GM19463 (cell line): ENCODE results near the gene TMEM213.
A peak's percentile ranks its signal among the peaks of the same experiment; 100 is the strongest.

Experiments
- ATAC-seq: cut with Tn5 transposase; IDR thresholded peaks from one replicate; pipeline ENCODE4 v1.9.1; 2021; ENCODE audit warnings: mild to moderate bottlenecking, moderate library complexity; ENCODE audit not compliant: unreplicated experiment

TMEM213 gene

GRCh38 chr7:138837627-138838026 is 39.8 kb downstream of the TMEM213 start:
- ATAC-seq, result no peak

GRCh38 chr7:138838166-138838565 is 40.4 kb downstream of the TMEM213 start:
- ATAC-seq, result no peak

GRCh38 chr7:138842111-138842510 is 44.3 kb downstream of the TMEM213 start:
- no peak for ATAC-seq

- no peak for ATAC-seq
These were observed 46.1 kb downstream of the TMEM213 start for GRCh38 chr7:138843632-138844580.

GRCh38 chr7:138845711-138846110 is 47.9 kb downstream of the TMEM213 start:
- ATAC-seq, result no peak

- no peak for ATAC-seq
These were observed 50.5 kb downstream of the TMEM213 start for GRCh38 chr7:138848056-138848980.

- ATAC-seq, result no peak
These were observed 51.9 kb downstream of the TMEM213 start for GRCh38 chr7:138849701-138850100.

- ATAC-seq, result no peak
These were observed 54.7 kb downstream of the TMEM213 start for GRCh38 chr7:138852469-138852868.

GRCh38 chr7:138853448-138853847 is 55.7 kb downstream of the TMEM213 start:
- ATAC-seq, result no peak

- ATAC-seq, result no peak
These were observed 56.4 kb downstream of the TMEM213 start for GRCh38 chr7:138854115-138854645.

GRCh38 chr7:138857728-138858127 is 59.9 kb downstream of the TMEM213 start:
- no peak for ATAC-seq

- ATAC-seq, result no peak
These were observed 63.3 kb downstream of the TMEM213 start for GRCh38 chr7:138861051-138861450.

- no peak for ATAC-seq
These were observed 66.1 kb downstream of the TMEM213 start for GRCh38 chr7:138863931-138864330.

- ATAC-seq, result no peak
These were observed 66.9 kb downstream of the TMEM213 start for GRCh38 chr7:138864667-138865066.

GRCh38 chr7:138865843-138866242 is 68.0 kb downstream of the TMEM213 start:
- peak; percentile 50 for ATAC-seq

GRCh38 chr7:138866353-138866752 is 68.6 kb downstream of the TMEM213 start:
- ATAC-seq, result no peak

- ATAC-seq, result no peak
These were observed 70.0 kb downstream of the TMEM213 start for GRCh38 chr7:138867744-138868143.

- no peak for ATAC-seq
These were observed 70.9 kb downstream of the TMEM213 start for GRCh38 chr7:138868711-138869110.

GRCh38 chr7:138869353-138869752 is 71.6 kb downstream of the TMEM213 start:
- ATAC-seq, result no peak

GRCh38 chr7:138871065-138871813 is 73.4 kb downstream of the TMEM213 start:
- no peak for ATAC-seq

GRCh38 chr7:138871814-138872090 is 74.0 kb downstream of the TMEM213 start:
- no peak for ATAC-seq
